A673 (cell line): ENCODE data around the gene PLEK.

Experiments
- CTCF ChIP-seq: fragments of 300-800, 200-600 bp; sonication (generic); conservative IDR thresholded peaks from 2 replicates; pipeline ENCODE4 v1.5.1; 2017; ENCODE audit warnings: low read depth, mild to moderate bottlenecking, antibody characterized with exemption, low read length, moderate library complexity, mixed read lengths
- EZH2 ChIP-seq: fragments of 200-600 bp; sonication (generic); IDR thresholded peaks from 2 replicates; pipeline ENCODE4 v1.6.1; 2017; ENCODE audit warnings: borderline replicate concordance, low read depth, mild to moderate bottlenecking, mixed read lengths, antibody characterized with exemption, low read length; ENCODE audit not compliant: poor library complexity, severe bottlenecking

DNA sequence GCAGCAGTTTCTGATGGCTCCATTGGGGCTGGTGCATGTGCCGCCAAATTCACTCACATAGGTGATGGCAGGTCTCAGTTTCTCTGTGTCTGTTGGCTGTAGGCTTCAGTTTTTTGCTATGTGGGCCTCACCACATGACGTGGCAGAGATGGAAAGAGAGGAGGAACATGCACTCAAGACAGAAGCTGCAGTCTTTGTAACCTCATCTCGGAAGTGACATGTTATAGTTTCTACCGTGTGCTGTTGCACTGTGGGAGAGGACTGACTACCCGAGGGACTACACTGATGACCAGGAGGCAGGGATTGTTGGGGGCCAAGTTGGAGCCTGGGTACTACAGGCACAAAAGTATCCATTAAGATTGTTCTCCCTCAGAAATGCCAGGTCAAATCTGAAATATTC is 36.2 kb upstream of the PLEK start:
- TF ChIP-seq EZH2: no peak
- TF ChIP-seq CTCF: no peak
